Measurements from ENCODE around the gene ARSG.
"Not testable (repeated sequence)": the region's sequence is repeated elsewhere in the genome, so short reads cannot be mapped to it uniquely, and the experiment has no call there.

DNA sequence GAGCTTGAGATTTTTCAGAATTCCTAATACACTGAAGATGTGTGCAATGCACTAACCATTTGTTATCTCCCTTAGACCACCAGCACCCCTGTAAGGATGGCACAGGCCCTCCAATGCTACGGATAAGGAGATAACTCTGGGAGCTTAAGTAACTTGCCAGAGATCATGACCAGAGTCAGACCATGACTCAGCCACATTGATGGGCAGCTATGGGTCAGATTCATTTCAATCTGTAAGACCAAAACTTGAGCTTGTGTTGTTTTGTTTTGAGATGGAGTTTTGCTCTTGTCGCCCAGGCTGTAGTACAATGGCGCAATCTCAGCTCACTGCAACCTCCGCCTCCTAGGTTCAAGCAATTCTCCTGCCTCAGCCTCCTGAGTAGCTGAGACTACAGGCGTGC lies 63.8 kb downstream of the ARSG start:
- TF ChIP-seq, protein P1, sequence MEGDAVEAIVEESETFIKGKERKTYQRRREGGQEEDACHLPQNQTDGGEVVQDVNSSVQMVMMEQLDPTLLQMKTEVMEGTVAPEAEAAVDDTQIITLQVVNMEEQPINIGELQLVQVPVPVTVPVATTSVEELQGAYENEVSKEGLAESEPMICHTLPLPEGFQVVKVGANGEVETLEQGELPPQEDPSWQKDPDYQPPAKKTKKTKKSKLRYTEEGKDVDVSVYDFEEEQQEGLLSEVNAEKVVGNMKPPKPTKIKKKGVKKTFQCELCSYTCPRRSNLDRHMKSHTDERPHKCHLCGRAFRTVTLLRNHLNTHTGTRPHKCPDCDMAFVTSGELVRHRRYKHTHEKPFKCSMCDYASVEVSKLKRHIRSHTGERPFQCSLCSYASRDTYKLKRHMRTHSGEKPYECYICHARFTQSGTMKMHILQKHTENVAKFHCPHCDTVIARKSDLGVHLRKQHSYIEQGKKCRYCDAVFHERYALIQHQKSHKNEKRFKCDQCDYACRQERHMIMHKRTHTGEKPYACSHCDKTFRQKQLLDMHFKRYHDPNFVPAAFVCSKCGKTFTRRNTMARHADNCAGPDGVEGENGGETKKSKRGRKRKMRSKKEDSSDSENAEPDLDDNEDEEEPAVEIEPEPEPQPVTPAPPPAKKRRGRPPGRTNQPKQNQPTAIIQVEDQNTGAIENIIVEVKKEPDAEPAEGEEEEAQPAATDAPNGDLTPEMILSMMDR (conservative IDR thresholded peaks at IDR 0.05; ENCODE audit: low read length) = not testable (repeated sequence)
- TF ChIP-seq EZH2phosphoT487 (IDR thresholded peaks at IDR 0.05; ENCODE audit: borderline replicate concordance, low read depth, low read length) = not testable (repeated sequence)
